T-helper 1 cell treated with Interleukin-12 subunit alpha and Interleukin-12 subunit beta and Interleukin-4 antibody, amounts not matched to agents 30 ng/mL and 1 ng/mL, for 36 hours (primary cell): ENCODE results near the gene GPC1. TPM values are rescaled to one million over a fixed set of nuclear protein-coding genes. Genes with fewer than 3 reads are reported as not detected.

Experiments used
- intact Hi-C: fragments of 100-400 bp; cut with micrococcal nuclease; formaldehyde crosslinking; loops from one replicate; pipeline ENCODE4 v1.15.1; 2024
- total RNA-seq: library from RNA; stranded (reverse); gene quantifications from 2 replicates; pipeline ENCODE4 v1.2.3, GENCODE V29; 2022

GPC1 gene
- total RNA-seq, 1 donor from 2014 or later, result 5.4 TPM

DNA sequence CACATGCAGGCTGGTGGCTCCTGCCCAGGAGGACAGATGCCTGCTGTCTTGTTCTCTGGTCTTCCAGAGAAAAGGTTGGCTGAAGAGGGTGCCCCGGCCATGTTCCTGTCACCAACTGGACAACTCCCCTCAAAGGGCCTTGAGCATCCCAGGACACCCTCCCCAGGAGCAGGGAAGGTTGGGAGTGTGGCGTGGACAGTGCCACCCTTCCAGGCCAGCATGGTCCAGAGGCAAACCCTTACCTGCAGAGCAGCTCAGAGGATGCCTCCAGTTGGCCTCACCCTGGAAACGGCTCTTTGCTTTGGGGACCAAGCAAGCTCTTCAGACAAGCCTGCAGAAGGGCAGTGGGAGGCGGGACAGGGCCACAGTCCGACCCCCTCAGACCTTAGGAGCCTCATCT, 4.9 kb upstream of the GPC1 start:
- intact Hi-C loops, result loop anchor here (10.0 kb wide), 2 partner anchors 406 to 1166 kb away; partner anchors contain the start of gene NDUFA10

DNA sequence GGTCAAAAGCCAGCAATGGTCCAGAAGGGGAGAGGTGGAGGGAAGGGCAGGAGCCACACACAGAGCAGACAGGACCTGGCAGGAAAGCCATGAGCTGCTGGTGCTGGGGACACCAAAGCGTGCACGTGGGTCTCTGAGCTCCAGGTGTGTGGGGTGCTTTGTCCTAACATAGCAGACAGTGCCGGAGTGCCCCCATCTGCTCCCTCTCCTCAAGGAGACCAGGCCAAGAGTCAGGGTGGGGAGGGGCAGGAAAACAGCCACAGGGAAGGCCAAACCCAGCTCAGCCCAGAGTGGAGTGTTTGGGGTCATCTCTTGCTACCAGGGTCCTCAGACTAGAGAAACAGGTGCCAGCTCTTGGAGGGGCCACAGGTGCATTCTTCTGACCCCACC, 4.2 kb upstream of the GPC1 start:
- intact Hi-C loops, result loop anchor here (10.0 kb wide), 2 partner anchors 406 to 1166 kb away; partner anchors contain the start of gene NDUFA10

DNA sequence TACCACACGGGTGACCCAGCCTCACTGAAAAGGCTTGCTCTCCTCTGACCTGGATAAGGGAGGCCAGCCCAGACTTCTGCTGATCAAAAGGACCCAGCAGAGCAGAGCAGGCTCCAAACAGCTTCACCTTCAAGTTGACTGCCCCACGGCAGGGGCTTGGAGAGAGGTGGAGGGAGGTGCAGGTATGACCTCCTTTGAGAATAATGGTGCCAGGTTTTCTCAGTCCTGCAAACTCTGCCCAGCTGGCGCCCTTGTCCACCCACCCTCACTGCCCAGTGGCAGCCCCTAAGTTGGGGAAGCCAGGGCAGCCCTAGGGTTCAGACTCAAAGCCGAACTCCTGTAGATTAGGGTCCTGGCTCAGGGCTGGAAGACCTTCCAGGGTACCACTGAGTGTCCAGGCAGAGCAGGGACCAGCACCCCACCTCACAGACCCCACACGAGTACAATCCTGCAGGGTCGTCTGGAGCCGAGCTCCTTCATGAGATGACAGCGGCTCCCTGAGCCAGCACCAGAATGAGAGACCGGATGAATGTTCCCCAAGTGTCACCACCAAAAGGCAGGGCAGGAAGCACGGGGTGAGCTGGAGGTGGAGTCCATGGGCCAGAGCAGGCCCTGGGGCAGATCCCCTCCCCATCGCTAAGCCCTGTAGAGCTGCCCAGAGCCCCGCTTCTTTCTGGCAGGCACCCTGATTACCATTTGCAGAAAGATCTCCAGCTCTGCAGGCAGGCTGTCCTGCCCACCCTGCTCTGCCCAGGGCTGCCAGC, 3.6 kb upstream of the GPC1 start:
- intact Hi-C loops, result loop anchor here (10.0 kb wide), 2 partner anchors 407 to 1167 kb away; partner anchors contain the start of gene NDUFA10

- intact Hi-C loops, result loop anchor here (10.0 kb wide), 2 partner anchors 408 to 1168 kb away; partner anchors contain the start of gene NDUFA10
Measured at GRCh38 chr2:240432430-240432819, 3.0 kb upstream of the GPC1 start.

- intact Hi-C loops, result loop anchor here (10.0 kb wide), 2 partner anchors 408 to 1168 kb away; partner anchors contain the start of gene NDUFA10
Measured at GRCh38 chr2:240432820-240433801, 2.4 kb upstream of the GPC1 start.

DNA sequence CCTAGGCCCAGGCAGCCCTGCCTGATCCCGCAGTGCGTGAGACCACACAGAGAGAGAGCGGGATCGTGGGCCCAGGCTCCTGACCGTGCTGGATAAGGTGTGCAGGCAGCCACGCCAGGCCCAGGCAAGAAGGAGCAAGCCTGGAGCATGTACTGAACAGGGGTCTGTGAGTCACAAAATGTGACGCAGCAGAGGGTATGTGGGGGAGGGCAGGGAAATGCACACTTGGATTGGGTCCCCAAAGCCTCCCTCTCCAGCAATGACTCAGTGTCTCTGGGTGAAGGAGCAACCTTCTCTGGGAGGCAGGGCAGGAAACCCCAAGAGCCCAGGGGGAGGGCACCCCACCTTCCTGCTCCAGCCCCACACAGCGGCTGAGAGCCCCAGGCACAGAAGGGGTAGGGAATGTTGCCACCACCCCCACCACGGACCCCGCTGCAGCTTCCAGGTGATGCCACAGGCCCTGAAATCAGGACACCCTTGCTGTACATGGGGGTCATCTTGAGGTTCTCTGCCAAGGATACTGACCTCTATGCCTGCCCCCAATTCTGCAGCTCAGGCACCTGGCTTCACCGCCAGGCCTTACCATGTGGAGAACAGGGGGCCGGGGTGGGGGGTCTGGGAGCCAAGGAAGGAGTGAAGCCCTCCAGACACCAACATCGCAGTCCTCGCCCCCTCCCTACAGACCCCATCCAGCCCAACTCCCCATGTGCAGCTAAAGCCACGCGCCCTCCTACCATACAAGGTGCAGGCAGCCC, 1.3 kb upstream of the GPC1 start:
- intact Hi-C loops, result loop anchor here (2.0 to 10.0 kb wide), 4 partner anchors 133 to 1169 kb away; partner anchors contain the start of genes NDUFA10 and STK25

DNA sequence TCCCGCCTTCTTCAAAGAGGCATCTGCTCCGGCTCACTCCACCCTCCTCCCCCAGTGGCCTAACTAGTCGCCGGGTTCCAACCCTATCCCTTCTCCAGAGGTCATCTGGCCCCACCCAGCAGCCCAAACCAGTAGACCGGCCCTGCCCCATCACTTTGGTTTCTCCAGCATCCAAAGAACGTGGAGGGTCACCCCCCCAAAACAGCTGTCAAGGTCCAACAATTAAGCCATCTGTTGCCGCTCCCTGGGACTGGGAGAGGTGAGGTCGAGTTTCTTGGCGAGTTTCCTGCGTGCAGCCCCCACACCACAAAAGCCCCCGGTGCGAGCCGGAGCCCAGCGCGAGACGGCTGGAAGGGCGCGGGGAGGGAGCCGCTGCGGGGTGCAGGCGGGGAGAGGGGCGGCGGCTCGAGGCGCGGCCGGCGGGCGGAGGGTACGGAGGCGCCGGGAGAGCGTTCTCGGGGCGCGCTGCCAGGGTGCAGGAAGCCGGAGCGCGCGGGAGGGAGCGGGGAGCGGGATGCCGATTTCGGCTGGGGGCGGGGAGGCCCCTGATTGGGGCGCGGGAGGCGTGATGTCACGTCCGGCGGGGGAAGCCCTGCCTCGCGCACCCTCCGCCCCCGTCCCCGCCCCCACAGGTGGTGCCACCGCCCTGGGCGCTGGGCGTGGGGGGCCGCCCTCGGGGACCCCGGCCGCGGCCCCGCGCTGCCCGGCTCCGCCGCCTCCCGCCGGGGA, 571 bp upstream of the GPC1 start:
- intact Hi-C loops, result loop anchor here (1.0 to 10.0 kb wide), 7 partner anchors 132 to 1267 kb away; partner anchors contain the start of genes COPS9, ING5, NDUFA10 and STK25

- intact Hi-C loops, result loop anchor here (1.0 to 10.0 kb wide), 7 partner anchors 131 to 1266 kb away; partner anchors contain the start of genes COPS9, ING5, NDUFA10 and STK25
Measured at GRCh38 chr2:240435948-240436682, 652 bp downstream of the GPC1 start.

DNA sequence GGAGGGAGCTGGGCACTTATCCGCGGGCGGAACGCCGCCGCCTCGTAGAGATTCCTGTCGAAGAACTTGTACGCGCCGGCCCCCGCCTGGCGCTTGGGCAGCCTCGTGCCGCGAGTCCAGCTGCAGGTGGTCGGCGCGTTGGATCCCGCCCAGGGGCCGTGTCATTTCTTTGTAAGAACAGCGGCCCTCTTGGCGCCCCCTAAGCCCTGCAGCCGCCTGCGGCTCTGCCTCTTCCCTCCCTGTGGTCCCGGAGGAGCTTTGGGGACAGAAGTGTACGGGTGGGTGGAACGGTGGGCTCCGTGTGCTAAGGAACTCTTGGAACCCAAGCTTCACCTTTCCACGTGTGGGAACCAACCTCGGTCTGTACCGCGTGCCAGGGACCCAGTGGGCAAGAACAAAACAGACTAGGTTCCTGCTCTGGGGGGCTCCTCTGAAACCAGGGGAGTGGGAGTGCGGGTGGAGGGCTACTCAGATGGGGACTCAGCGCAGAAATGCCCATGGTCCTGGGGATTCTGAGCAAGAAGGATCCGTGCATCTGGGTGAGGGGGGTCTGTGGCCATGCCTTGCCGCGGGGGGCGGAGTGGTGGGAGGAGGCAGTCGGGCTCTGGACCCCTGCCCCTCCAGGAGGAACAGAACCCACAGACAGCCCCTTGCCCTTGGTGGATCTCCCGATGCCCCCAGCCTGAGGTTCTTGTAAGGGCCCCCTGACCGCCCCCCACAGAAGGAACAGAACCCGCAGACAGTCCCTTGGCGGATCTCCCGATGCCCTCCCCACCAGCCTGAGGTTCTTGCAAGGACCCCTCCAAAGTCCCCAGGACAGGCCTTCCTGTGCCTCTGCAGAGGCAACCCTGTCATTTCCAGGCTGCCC, 1.5 kb downstream of the GPC1 start:
- intact Hi-C loops, result loop anchor here (5.0 to 10.0 kb wide), 4 partner anchors 300 to 1265 kb away; partner anchors contain the start of genes COPS9, ING5 and NDUFA10

GRCh38 chr2:240437551-240437860, 2.0 kb downstream of the GPC1 start:
- intact Hi-C loops, result loop anchor here (5.0 to 10.0 kb wide), 4 partner anchors 300 to 1265 kb away; partner anchors contain the start of genes COPS9, ING5 and NDUFA10

- intact Hi-C loops, result loop anchor here (1.0 to 10.0 kb wide), 6 partner anchors 205 to 1264 kb away; partner anchors contain the start of genes COPS9, ING5 and NDUFA10
Measured at GRCh38 chr2:240437861-240438809, 2.7 kb downstream of the GPC1 start.

- intact Hi-C loops, result loop anchor here (1.0 to 10.0 kb wide), 6 partner anchors 206 to 1263 kb away; partner anchors contain the start of genes COPS9, ING5 and NDUFA10
Measured at GRCh38 chr2:240438810-240439697, 3.6 kb downstream of the GPC1 start.

- intact Hi-C loops, result loop anchor here (5.0 to 10.0 kb wide), 4 partner anchors 302 to 1263 kb away; partner anchors contain the start of genes COPS9, ING5 and NDUFA10
Measured at GRCh38 chr2:240439698-240440151, 4.3 kb downstream of the GPC1 start.

GRCh38 chr2:240440251-240440650, 4.8 kb downstream of the GPC1 start:
- intact Hi-C loops, result no loop called here

DNA sequence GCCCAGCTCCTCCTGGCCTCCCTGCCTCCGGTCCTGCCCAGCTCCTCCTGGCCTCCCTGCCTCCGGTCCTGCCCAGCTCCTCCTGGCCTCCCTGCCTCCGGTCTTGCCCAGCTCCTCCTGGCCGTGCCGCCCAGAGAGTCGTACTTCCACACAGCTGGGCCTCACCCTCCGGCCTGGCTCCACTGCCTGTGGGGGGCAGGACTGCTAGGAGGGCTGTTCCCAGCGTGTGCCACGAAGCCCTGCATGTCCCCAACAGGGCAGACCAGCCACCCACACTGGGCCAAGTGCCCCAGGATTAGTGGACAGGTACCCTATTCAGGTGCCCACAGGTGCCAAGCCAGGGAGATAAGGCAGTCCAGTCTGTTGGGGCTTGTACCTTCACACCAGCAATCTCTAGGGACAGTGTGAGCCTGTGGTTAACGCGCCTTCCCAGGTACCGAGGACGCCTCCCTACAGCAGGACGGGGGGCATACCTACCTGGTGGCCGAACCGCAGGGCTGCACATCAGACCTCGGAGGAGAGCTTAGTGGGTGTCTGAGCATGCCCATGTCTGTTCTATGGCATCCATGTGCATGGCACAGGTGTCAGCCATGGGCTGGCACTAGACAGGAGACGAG, 5.3 kb downstream of the GPC1 start:
- intact Hi-C loops, result no loop called here
